LoVo (cell line): ENCODE data around the gene TAOK3.

Source experiments
- DNase-seq: peaks from one replicate; pipeline ENCODE4 v3.0.0-alpha.2; 2016; ENCODE audit warnings: low spot score

TAOK3 gene

DNA sequence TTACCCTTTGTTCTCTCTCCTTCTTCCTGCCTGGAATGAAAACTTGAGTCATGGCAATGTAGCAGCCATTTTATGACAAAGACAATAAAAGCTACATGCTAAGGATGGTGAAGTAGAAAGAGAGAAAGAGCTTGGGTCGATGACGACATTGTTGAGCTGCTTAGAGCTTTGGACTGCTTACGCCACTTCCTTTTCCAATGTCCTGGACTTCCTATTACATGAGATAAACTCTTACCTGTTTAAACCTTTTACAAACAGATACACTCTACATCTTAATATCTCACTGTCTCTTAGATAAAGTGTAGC lies 166.6 kb downstream of the TAOK3 start:
- DNase-seq, result no peak

DNA sequence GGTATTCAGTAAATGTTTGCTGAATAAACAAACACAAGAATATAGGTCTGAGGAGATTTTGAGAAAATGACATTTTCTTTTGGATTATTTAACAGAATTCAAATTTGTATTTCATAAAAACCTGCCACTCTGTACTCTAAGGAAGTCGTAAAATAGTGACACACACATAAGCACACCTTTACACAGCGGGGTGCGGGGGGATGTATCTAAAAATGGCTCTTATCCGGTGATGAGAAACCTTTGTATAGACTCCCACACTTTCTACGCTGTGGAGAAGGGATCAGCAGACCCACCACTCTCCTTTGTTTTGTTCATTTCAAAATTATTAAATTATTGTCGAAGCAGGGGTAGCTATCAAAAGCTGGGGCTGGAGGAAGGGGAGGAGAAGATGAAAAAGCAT lies 178.7 kb downstream of the TAOK3 start:
- no peak for DNase-seq

DNA sequence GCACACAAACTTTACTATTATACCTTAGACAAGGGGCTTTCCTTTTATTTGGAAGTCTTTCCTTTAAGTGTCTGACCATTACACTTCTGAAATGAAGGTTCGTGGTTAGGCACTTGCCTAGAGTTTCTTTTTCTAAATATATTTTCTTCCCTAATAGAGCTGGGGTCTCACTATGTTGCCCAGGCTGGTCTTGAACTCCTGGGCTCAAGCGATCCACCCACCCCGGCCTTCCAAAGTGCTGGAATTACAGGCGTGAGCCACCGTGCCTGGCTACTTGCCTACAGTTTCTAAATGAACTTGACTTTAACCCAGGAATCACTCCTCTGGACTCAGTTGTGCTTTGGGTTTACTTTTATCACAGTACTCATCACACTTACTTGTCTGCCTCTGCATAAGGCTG lies 179.2 kb downstream of the TAOK3 start:
- DNase-seq, result no peak

DNA sequence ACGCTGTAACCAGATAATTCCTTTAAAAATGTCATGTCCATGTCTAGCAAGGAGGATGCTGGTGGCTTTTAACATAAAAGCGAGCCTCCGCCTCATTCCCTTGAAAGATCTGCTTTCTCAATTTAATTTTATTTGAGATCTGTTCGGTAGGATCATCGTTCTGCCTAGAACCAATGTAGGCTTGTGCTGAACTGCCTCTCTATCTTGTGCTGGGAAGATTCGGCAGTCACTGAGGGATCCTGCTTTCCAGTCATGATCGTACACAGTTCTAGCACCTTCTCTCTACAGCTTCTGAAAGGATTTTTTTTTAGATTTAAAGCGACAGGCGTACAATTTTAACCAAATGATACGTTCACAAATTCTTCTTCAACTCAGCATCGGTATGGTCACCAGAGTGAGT lies 182.4 kb downstream of the TAOK3 start:
- no peak for DNase-seq

DNA sequence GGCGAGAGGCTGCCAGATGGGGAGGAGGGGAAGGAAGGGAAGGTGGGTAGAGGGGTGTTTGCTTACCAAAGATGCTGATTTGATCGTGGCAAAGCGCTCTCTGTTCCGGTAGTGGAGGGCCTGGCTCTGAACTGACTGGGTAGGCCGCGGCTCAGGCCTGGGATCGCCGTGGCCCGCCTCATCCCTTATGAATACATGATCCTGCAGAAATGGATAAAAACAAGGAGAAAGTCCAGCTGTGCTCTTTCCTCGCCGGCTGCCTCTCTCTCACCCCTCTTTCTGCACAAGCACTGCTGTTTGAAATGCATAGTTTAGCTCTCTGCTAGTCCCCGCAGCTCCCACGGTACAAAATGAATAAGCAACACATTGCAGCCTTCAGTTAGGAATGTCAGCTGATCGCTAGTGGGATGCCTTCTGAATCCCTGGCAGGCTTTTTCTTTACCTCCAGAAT lies 182.9 kb downstream of the TAOK3 start:
- no peak for DNase-seq

DNA sequence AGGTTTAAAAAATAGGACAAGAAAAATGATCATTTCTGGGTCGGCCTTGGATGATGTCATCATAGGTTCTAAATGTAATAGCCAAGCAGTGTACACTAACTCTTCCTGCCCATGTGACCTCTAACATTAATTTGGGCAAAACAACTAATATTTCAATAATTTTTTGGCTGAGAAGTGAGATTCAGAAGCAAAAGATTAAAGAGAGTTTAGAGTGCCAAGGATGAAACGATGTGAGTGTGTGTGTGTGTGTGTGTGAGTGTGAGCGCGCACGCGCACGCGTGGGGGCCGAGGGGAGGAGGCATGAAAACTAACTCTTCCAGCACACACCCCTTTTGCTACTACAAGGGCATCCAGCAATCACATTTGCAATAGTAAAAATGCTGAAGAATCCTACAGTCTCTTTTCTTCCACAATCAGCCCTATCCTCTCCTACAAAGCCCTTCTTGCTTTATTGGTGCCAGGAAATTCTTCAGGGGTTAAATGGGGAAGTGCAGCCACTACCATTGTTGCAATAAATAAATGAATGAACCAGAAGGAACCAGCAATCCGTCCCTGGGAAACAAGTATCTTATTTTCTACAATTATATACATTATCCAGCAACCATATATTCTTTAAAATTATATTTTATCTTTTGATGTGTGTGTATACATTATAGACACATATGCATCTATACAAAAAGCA lies 183.9 kb downstream of the TAOK3 start:
- no peak for DNase-seq

DNA sequence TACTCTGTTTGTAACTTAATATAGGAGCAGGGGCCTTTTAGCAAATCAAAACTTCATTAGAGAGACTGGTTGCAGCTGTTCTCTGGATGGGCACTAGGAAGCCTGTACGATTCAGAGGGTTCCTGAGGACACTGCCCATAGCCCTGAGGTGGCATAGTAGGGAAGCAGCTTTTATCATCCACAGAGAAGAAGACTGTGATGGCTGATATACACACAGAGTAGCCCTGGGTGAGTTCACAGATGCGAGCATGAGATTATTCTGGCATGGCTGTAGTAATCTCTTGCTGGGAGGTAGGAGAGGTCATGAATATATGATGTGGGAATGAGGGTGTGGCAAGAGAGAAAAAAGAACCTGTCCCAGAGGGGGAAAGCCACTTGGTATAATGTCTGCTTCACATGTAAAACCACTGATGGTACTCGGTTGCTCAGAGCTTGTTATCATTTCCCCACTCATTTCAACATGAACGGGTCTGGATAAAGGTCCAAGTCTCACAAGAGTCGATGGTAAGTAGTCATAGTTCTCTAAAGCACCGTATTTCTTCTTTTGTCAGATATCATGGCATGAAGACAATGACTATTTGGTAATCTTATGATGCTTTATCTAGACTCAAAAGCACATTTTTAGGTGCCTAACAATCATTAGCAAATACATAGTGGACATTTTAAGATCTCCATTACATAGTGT lies 184.8 kb downstream of the TAOK3 start:
- no peak for DNase-seq

DNA sequence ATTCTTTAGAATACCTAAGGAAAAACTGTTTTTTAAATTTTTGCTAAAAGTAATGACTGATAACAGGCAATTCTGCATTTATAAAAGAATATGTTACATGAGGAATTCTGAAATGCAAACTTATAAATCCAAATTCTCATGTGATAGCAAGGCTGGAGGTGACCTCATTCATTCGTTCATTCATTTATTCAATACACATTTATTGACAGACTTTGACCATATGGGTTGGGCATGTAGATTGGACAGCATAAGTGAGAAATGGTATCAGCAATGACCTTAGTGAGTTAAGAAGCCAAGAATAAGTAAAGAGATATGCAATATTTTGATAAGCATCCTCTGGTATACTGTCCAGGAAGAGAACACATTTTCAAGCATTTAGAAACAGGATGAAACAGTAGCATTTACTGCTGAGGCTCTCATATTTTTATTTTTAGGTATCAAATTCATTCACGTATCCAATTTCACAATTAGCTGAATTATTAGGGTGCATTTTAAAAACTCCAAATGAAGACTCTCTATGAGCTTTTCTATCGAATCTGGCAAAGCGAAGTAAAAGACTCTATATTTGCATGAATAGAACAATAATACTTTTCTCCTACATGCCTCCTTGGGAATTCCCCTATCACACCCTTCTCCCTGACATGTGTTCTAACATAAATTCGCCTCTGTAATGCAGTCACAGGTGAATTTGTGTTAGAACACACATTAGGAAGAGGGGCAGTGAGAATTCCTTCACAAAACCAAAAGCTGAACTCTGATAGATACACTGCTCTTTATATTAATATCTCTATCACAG lies 186.9 kb downstream of the TAOK3 start:
- DNase-seq, result no peak

DNA sequence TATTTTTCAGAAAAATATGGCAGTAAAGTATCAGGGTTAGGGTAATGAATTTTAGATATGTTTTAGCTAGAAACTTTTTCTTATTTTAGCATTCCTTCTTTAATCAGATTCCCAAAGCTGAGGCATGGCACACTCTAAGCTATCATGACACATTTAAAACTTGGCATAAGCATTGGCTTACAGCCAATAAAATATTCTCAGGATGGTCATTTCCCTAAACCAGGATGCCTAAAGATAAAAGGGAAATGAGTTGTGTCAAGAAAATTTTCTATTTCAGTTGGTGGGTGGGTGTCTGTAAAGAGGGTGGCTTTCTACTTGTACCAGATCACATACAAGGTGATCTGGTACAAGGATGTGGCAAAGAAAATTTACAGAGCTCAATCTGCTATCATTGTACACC lies 189.0 kb downstream of the TAOK3 start:
- DNase-seq, result peak; percentile 7

DNA sequence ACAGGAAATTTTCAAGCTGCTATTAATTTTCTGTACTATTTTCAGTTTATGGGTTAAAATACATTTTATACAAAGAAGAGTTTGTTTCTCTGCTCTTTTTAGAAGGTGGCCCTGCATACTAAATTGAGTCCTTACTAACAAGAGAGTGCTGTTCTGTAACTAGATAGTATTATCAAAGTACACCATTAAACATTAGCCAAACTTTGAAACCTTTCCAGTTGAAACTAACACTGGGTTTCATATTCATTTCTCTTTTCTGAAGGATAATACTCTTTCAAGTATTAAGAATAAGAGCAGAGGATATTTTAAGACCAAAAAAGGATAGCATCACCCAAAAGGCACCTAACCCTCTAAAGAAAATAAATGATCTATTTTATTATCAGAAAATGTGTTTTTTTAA lies 189.6 kb downstream of the TAOK3 start:
- DNase-seq, result no peak

DNA sequence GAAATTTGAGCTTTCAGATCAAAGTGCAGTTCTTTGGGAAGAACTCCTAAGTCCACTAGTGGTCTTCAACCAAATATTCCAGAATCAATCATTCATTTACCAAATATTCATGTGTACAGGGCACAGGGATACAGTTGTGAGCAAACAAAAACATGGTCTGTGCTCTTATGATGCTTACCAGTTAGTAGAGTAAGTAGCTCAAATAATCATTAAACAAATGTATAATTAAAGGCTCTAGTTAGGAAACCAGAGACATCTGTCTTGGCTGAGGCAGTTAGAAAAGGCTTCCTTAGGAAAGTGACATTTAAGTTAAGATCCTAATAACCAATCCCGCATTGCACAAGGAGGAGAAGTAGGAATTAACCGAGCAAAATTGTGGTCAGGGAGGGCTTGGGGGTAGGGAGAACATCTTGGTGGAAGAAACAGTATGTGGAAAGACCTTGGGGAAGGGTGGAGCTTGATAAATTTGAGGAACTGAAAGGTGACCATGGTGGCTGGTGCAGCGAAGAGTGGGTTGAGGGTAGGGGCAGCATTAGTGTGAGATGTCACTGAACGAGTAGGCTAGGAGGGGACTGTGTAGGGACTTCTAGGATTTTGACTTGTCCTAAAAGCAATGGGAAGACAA lies 196.8 kb downstream of the TAOK3 start:
- DNase-seq, result no peak

DNA sequence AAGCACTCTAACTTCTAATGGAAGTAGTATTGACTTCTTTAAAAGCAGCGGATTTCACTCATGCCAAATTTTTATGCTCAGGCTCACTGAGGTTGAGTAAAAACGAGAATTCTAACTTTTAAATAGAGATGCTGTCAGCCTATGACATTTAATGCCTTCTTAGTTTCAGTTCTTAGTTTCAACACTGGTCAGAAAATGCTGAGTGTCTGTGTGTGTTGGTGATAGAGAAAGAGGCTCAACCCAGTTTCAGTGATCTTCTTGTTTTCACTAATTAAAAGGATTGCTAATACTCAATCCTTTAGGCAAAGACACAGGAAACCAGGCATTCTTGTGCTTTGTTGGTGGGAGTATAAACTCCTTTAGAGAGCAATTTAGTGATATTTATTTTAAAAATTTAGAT lies 205.8 kb downstream of the TAOK3 start:
- no peak for DNase-seq

DNA sequence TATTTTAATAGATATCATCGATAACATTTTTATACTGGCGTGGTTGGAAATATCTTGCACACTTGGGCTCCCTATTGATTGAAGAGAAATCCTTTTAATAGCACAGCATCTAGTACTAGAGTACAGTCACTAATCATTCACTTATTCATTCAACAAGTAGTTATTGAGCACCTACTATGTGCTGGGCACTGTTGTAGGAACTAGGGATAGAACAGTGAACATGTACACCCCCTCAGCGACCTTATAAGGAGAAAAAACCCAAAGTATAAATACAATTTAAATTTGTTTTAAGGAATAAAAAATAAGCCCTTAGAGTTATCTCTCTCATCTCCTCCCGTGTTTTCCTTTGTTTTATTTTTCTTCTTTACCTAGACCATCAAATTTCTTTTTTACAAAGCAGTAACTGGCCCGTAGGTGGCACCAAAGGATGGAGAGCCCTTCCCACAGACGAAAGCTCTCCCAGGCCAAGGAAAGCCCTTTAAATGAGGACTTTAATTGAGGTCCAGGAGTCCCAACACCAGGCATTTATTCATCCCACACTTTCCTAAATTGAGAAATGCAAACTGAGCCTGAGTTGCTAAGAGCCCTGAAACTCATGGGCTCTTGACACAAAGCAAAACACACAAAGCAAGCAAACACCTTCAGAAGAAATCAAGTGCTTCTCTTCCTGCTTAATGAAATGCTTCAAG lies 207.8 kb downstream of the TAOK3 start:
- no peak for DNase-seq

DNA sequence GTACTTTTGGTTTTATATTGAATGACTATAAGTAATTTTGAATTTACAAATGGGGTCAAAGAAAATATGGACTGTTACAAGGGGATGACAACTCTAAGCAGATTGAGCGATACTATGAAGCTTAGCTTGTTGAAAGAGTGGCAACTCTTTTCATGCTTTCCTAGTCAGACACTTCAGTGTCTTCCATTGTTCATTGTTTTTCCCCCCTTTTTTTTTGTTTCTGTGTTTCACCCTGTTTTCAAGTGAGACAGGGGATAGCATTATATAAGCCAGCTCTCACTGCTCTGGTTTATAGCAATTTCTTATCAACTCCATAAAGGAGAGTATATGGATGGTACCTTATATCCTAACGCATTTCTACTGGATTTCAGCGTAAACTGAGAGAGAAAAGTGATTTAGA lies 212.2 kb downstream of the TAOK3 start:
- no peak for DNase-seq

DNA sequence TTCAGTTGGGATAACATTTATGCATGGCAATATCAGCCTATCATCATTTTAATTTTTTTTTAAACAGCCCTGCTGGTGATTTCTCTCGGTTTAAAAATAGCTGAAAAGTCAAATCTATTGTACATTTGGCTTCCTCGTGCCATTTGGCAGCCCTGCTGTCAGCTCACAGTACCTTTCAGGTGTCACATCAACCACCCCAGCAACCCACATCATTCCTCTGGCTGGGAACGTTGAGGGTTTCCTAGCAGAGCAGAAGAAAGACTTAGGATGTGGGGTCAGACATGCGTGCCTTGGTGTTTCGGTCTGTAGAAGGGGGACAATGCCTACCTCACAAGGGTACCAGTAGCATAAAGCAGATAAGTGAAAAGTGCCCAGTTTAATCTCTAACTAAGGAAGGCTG lies 221.0 kb downstream of the TAOK3 start:
- DNase-seq, result no peak

DNA sequence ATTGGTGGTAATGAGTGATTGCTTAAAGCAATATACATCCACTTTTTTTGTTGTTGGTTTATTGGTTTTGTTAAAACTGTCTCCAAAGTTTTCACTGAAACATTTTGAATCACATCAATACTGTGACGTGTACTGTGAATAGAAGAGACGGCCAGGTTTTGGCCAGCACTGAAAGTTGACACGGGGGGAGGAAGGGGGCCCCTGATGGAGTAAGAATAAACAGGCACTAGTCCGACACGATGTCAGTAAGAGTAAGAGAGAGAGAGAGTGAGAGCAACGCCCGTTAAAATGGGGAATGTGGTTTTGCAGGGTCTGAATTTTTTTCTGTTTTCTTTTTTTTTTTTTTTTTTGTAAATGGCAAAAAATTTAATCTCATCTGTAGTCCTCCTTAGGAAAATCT lies 222.1 kb downstream of the TAOK3 start:
- DNase-seq, result no peak

DNA sequence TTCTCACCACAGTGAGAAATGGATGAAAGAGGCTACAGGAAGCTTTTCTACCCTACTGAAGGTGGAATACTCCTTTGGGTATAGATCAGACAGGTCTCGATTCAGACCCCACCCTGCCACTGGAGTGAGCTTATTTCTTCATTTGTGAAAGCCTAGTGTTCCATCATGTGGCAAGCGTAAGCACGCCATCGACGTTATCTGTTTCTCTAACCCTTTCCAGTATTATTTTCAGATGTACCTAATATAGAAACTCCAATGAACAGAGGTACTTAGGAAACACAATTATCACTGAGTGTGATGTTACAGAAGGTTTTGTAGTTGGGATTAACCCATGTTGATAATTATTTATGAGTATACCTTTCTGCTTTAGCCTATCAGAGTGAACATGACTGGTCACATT lies 224.4 kb downstream of the TAOK3 start:
- no peak for DNase-seq

DNA sequence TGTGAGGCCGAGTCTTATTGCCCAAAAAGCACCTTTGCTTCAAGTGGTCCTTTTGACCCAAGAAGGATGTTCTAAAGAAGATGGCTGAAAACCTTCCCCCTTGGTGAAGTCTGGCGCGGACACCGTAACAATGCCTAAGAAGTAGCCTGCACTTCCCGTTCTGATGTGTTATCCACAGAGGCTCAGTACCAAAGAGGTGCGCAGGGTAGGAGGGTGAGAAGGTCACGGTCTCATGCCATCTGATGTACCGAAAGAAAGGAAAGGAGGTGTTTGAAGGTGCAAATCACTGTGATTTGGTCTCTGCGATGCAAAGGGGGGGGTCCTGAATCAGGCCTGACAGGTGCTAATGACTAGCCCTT lies 226.9 kb downstream of the TAOK3 start:
- DNase-seq, result no peak

DNA sequence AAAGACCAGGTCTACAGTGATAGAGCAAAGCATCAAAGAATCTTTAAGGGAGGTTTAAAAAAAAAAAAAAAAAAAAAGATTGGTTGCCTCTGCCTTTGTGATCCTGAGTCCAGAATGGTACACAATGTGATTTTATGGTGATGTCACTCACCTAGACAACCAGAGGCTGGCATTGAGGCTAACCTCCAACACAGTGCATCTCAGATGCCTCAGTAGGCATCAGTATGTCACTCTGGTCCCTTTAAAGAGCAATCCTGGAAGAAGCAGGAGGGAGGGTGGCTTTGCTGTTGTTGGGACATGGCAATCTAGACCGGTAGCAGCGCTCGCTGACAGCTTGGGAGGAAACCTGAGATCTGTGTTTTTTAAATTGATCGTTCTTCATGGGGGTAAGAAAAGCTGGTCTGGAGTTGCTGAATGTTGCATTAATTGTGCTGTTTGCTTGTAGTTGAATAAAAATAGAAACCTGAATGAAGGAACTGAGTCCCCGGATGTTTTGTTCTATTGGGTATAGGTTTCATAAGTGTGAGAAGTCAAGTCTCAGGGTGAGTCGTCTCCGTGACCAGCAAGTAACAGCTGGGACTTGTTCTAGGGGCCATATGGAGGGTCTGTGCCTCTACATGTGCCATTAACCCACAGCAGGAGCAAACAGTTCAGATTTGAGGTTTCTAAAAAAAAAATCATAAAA lies 227.5 kb downstream of the TAOK3 start:
- DNase-seq, result no peak

DNA sequence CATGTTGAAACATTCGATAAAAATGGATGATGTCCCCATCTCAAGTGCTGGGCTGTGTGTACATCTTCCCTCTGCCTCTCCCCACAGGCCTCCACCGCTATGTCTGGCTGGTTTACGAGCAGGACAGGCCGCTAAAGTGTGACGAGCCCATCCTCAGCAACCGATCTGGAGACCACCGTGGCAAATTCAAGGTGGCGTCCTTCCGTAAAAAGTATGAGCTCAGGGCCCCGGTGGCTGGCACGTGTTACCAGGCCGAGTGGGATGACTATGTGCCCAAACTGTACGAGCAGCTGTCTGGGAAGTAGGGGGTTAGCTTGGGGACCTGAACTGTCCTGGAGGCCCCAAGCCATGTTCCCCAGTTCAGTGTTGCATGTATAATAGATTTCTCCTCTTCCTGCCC lies 228.2 kb downstream of the TAOK3 start:
- no peak for DNase-seq

DNA sequence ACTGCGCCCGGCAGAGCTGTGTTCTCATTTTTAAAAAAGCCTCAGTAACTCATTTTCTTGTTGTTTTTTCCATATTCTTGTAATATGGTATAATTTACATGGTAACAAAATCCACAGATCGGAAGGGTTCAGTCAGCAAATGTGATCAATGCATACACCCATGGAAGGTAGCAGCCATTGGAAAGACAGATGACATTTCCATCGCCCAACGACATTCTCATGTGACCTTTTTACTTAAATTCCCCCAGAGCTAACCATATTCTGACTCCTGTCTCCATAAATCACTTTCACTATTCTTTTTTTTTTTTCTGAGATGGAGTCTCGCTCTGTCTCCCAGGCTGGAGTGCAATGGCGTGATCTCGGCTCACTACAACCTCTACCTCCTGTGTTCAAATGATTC lies 231.9 kb downstream of the TAOK3 start:
- no peak for DNase-seq

DNA sequence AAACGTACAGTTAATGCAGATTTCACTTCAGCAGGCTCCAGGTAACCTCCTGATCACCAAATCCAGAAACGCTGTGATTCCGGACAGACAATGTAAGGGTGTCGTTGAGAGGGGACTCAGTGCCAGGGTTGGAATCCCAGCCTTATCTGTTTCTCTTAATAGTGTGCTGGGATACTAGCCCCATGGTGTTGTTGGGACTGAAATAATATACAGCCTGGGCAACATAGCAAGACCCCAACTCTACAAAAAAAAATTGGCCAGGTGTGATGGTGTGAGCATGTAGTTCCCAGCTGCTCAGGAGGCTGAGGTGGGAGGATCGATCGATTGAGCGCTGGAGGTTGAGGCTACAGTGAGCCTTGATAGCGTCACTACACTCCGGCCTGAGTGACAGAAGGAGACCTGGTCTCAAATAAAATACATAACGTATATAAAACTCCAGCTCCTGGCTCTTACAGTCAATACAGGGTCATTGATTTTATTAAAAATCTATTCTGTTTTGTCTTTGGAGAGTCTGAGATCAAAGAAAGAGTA lies 235.5 kb downstream of the TAOK3 start:
- no peak for DNase-seq
